Measurements from ENCODE around the gene MTR. TPM values are rescaled to one million over a fixed set of nuclear protein-coding genes. Genes with fewer than 3 reads are reported as not detected.

The MTR gene
- total RNA-seq, 4 donors from 2014 or later = 19.0 to 78.1 (median 47.5) TPM

DNA sequence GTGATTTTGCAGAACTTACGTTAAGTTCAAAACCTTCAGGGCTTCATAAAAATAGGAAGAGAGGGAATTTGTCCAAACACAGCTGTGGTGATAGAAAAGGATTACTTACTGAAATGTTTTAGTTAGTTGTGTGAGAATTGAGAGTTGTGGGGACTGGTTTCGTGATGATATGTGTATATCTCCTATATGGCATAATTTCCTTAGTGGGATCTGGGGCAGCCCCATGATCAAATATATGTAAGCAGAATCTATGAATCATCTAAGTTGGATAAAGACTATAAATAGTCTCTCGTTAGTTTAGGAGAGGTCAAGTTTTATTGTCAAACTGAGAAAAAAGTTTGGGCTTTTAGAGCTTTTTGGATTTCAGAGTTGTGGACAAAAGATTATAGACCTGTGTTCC lies 14.9 kb downstream of the MTR start:
- no peak for DNase-seq
- intact Hi-C loops (cut with DNase I; ENCODE audit: low total_unique reads) = no loop called here
- Histone ChIP-seq H3K9me3 (no peaks in the 10 kb centered on the region), H3K4me3 (no peak overlapping the region), H3K27ac (no peak overlapping the region), H3K36me3 (no peaks in the 10 kb centered on the region), H3K27me3 (no peaks in the 10 kb centered on the region), H3K4me1 (no peaks in the 10 kb centered on the region)
- TF ChIP-seq, protein P1, sequence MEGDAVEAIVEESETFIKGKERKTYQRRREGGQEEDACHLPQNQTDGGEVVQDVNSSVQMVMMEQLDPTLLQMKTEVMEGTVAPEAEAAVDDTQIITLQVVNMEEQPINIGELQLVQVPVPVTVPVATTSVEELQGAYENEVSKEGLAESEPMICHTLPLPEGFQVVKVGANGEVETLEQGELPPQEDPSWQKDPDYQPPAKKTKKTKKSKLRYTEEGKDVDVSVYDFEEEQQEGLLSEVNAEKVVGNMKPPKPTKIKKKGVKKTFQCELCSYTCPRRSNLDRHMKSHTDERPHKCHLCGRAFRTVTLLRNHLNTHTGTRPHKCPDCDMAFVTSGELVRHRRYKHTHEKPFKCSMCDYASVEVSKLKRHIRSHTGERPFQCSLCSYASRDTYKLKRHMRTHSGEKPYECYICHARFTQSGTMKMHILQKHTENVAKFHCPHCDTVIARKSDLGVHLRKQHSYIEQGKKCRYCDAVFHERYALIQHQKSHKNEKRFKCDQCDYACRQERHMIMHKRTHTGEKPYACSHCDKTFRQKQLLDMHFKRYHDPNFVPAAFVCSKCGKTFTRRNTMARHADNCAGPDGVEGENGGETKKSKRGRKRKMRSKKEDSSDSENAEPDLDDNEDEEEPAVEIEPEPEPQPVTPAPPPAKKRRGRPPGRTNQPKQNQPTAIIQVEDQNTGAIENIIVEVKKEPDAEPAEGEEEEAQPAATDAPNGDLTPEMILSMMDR (IDR thresholded peaks at IDR 0.05) = no peak
- no peak for TF ChIP-seq POLR2A (IDR thresholded peaks at IDR 0.05)

DNA sequence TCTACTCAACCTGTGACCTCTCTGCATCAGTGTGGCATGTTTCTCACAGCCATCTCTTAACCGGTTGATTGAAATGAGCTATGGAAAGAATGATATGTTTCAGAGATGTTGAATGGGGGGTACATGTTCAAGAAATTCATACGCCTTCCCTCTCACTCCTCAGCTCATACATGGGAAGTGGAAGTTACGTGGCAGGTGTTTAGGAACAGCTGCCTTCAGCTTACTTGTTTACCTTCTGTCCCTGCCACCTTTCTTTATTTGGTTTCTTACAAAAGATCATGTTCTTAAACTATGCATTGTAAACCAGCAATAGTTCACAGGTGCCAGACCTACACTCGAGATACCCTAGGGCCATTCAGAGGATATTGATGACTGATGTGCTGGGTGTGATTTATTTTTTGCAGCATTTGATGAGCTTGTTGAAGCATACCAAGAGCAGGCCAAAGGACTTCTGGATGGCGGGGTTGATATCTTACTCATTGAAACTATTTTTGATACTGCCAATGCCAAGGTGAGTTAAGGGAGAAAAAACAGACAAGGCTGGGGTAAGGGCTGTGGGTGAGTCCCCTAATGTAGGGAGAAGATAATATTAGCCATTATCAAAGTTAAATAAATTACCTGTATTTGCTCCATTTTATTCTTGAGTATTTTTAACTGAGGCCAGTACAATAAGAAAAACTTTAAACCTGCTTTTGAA lies 17.4 kb downstream of the MTR start:
- Histone ChIP-seq H3K36me3 (peaks cover 0 to under 1% of the 10 kb centered on the region in 2 donors), H3K4me3 (no peak overlapping the region), H3K27ac (no peak overlapping the region), H3K9me3 (no peaks in the 10 kb centered on the region), H3K4me1 (no peaks in the 10 kb centered on the region), H3K27me3 (no peaks in the 10 kb centered on the region)
- no peak for DNase-seq
- intact Hi-C loops (cut with DNase I; ENCODE audit: low total_unique reads) = no loop called here
- TF ChIP-seq, protein P1 (IDR thresholded peaks at IDR 0.05) = no peak
- no peak for TF ChIP-seq POLR2A (IDR thresholded peaks at IDR 0.05)

DNA sequence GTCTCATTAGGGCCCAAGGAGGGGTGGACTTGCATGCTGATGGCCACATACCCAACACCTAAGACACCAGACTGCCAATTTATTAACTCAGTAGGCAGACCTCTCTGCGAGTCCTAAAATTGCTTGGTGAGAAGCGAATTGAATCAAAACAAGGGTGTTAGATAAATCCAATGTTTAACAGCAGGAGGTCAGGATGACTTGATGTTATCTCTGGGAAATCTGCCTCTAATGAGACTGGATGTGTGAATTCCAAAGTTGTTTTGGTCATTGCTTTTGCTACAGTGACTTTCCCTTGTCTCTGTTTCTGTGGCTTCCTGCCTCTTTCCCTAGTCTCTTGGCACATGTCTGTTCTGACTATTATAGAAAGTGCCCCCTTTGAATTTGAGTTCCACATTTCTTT lies 20.8 kb downstream of the MTR start:
- TF ChIP-seq, protein P1 (IDR thresholded peaks at IDR 0.05) = no peak
- TF ChIP-seq POLR2A (IDR thresholded peaks at IDR 0.05) = no peak
- H3K9me3 ChIP-seq = no peaks in the 10 kb centered on the region
- no peak for DNase-seq
- H3K36me3 ChIP-seq = peaks cover 0 to 3% of the 10 kb centered on the region in 2 donors
- no peak overlapping the region for H3K27ac ChIP-seq
- intact Hi-C loops (cut with DNase I; ENCODE audit: low total_unique reads) = no loop called here
- H3K4me3 ChIP-seq = no peak overlapping the region
- H3K4me1 ChIP-seq = no peaks in the 10 kb centered on the region
- no peaks in the 10 kb centered on the region for H3K27me3 ChIP-seq

DNA sequence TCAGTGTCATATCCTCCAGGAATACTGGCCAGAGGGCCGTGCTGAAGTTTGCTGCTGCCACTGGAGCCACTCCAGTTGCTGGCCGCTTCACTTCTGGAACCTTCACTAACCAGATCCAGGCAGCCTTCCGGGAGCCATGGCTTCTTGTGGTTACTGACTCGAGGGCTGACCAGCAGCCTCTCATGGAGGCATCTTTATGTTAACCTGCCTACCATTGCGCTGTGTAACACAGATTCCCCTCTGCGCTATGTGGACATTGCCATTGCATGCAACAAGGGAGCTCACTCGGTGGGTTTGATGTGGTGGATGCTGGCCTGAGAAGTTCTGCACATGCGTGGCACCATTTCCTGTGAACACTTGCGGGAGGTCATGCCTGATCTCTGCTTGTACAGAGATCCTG lies 24.8 kb downstream of the MTR start:
- no peak overlapping the region for H3K4me3 ChIP-seq
- H3K9me3 ChIP-seq = no peaks in the 10 kb centered on the region
- no peak for DNase-seq
- no peaks in the 10 kb centered on the region for H3K27me3 ChIP-seq
- H3K36me3 ChIP-seq = peaks cover 0 to 3% of the 10 kb centered on the region in 2 donors
- TF ChIP-seq, protein P1 (IDR thresholded peaks at IDR 0.05) = no peak
- no peak for TF ChIP-seq POLR2A (IDR thresholded peaks at IDR 0.05)
- no peaks in the 10 kb centered on the region for H3K4me1 ChIP-seq
- H3K27ac ChIP-seq = no peak overlapping the region
- intact Hi-C loops (cut with DNase I; ENCODE audit: low total_unique reads) = no loop called here

DNA sequence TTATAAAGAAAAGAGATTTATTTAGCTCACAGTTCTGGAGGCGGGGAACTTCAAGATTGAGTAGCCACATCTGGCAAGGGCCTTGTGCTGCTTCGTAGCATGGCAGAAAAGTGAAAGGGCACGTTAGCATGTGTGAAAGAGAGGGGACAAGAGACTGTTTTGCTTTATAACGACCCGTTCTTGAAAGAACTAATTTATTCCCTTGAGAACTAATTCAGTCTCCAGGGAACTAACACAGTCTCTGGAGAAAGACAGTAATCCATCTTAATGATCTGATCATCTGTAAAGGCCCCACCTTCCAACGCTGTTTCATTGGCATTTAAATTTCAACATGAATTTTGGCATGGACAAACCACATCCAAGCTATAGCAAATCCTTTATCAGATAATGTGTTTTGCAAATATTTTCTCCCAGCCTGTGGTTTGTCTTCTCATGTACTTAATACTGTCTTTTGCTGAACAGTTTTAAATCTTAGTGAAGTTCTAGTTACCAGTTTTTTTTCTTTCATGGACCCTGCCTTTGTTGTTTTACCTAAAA lies 26.1 kb downstream of the MTR start:
- DNase-seq = no peak
- Histone ChIP-seq H3K9me3 (no peaks in the 10 kb centered on the region), H3K4me3 (no peak overlapping the region), H3K36me3 (peaks cover 0 to 3% of the 10 kb centered on the region in 2 donors), H3K4me1 (no peaks in the 10 kb centered on the region), H3K27ac (no peak overlapping the region), H3K27me3 (no peaks in the 10 kb centered on the region)
- no peak for TF ChIP-seq POLR2A (IDR thresholded peaks at IDR 0.05)
- TF ChIP-seq, protein P1 (IDR thresholded peaks at IDR 0.05) = no peak
- intact Hi-C loops (cut with DNase I; ENCODE audit: low total_unique reads) = no loop called here
